ENCODE measurements around the gene FAM98A.

DNA sequence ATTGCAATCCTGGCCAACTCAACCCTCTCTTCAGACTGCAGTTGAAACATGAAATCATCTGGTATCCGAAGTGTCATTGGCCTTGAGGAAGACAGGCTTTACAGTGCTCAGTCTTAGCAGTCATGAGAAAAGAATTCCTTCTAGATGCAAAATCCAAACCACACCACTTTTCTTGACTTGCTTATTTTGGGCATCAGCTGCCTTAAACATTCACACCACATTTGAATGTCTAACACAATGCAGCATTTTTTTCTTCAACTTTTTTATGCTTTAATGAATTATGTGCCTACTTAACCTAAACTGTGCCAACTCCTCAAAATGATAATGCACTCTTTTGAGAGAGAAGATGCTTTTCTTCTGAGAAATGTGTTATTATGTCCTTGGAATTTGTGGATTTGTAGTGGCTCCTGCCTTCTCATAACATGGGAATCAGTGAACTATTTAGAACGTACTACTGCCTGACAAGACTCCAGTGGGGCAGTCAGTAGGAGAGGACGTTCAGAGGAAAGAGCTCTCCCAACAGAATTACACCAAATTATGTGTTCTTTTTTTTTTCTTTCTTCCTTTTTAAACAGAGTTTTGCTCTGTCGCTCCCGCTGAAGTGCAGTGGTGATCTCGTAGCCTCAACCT is 3.2 kb upstream of the FAM98A start:
- TF ChIP-seq, protein P1, sequence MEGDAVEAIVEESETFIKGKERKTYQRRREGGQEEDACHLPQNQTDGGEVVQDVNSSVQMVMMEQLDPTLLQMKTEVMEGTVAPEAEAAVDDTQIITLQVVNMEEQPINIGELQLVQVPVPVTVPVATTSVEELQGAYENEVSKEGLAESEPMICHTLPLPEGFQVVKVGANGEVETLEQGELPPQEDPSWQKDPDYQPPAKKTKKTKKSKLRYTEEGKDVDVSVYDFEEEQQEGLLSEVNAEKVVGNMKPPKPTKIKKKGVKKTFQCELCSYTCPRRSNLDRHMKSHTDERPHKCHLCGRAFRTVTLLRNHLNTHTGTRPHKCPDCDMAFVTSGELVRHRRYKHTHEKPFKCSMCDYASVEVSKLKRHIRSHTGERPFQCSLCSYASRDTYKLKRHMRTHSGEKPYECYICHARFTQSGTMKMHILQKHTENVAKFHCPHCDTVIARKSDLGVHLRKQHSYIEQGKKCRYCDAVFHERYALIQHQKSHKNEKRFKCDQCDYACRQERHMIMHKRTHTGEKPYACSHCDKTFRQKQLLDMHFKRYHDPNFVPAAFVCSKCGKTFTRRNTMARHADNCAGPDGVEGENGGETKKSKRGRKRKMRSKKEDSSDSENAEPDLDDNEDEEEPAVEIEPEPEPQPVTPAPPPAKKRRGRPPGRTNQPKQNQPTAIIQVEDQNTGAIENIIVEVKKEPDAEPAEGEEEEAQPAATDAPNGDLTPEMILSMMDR (IDR thresholded peaks at IDR 0.05), result no peak
- no peak for TF ChIP-seq POLR2A (IDR thresholded peaks at IDR 0.05)

Measured in esophagus squamous epithelium (tissue), 4 donors.